HFFc6 (cell line): ENCODE measurements around the gene FCHO1. TPM values are rescaled to one million over a fixed set of nuclear protein-coding genes. Genes with fewer than 3 reads are reported as not detected.

ENCODE experiments used
- DNase-seq: peaks from one replicate; pipeline ENCODE4 v3.0.0-alpha.2; 2018
- H3K27ac Mint-ChIP-seq: 2 replicates; pipeline ENCODE4 v1.8.0; 2020; ENCODE audit warnings: mild to moderate bottlenecking, mixed read lengths
- H3K27me3 Mint-ChIP-seq: 2 replicates; pipeline ENCODE4 v1.8.0; 2021; ENCODE audit warnings: mild to moderate bottlenecking, moderate library complexity, mixed read lengths; ENCODE audit not compliant: insufficient read depth
- H3K36me3 Mint-ChIP-seq: 2 replicates; pipeline ENCODE4 v1.8.0; 2021; ENCODE audit warnings: low read depth, mixed read lengths
- H3K4me1 Mint-ChIP-seq: 2 replicates; pipeline ENCODE4 v1.8.0; 2020; ENCODE audit warnings: low read depth, mixed read lengths
- H3K4me3 Mint-ChIP-seq: 2 replicates; pipeline ENCODE4 v1.8.0; 2020; ENCODE audit warnings: mild to moderate bottlenecking, moderate library complexity, mixed read lengths
- H3K9me3 Mint-ChIP-seq: 2 replicates; pipeline ENCODE4 v1.8.0; 2020; ENCODE audit warnings: mild to moderate bottlenecking, mixed read lengths
- total RNA-seq, 6 experiments: library from RNA; stranded (reverse); fragmentation: NEBNext Ultra II Directional; extraction: Animal tissue kit (Norgen Biotek cat#: 25700); gene quantifications; 2 replicates in 1 of 6; 3 replicates in 5 of 6; pipeline ENCODE4 v1.2.3, GENCODE V29; 2021
- TF ChIP-seq, protein P1 (sequence below): fragments of 200-600 bp; sonication (generic); IDR thresholded peaks from 2 replicates; pipeline ENCODE4 v1.5.0; 2021; ENCODE audit warnings: antibody characterized with exemption, mild to moderate bottlenecking

The FCHO1 gene
- total RNA-seq, 6 experiments from 2014 or later = 0.31 to 1.1 (median 0.40) TPM

DNA sequence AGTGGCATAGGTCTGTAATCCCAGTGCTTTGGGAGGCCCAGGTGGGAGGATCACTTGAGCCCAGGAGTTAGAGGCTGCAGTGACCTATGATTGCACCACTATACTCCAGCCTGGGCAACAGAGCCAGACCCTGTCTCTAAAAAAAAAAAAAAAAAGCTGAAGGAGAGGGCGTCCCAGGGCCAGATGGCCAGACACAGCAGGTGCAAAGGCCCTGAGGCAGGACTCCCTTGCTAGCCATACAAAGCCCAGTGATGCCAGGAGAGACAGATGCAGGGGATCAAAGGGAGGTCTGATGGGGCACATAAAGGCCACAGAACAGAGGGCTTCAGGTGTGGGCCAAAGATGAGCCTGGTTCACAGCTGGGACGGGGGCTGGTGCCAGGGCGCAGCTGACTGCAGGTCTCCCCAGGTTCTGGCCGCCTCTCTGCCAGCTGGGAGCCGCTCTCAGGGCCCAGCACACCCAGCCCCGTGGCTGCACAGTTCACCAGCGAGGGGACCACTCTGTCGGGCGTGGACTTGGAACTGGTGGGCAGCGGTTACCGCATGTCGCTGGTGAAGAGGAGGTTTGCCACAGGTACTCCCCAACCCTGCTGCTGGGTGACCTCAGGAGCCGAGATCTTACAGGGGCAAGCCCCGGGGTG lies 36.1 kb downstream of the FCHO1 start:
- TF ChIP-seq, protein P1, sequence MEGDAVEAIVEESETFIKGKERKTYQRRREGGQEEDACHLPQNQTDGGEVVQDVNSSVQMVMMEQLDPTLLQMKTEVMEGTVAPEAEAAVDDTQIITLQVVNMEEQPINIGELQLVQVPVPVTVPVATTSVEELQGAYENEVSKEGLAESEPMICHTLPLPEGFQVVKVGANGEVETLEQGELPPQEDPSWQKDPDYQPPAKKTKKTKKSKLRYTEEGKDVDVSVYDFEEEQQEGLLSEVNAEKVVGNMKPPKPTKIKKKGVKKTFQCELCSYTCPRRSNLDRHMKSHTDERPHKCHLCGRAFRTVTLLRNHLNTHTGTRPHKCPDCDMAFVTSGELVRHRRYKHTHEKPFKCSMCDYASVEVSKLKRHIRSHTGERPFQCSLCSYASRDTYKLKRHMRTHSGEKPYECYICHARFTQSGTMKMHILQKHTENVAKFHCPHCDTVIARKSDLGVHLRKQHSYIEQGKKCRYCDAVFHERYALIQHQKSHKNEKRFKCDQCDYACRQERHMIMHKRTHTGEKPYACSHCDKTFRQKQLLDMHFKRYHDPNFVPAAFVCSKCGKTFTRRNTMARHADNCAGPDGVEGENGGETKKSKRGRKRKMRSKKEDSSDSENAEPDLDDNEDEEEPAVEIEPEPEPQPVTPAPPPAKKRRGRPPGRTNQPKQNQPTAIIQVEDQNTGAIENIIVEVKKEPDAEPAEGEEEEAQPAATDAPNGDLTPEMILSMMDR = no peak
- peaks cover 7% of the 10 kb centered on the region for H3K4me1 Mint-ChIP-seq
- no peak overlapping the region for H3K27ac Mint-ChIP-seq
- no peak for DNase-seq
- peaks cover 10% of the 10 kb centered on the region for H3K27me3 Mint-ChIP-seq
- no peaks in the 10 kb centered on the region for H3K36me3 Mint-ChIP-seq
- no peaks in the 10 kb centered on the region for H3K9me3 Mint-ChIP-seq
- H3K4me3 Mint-ChIP-seq = no peak overlapping the region

DNA sequence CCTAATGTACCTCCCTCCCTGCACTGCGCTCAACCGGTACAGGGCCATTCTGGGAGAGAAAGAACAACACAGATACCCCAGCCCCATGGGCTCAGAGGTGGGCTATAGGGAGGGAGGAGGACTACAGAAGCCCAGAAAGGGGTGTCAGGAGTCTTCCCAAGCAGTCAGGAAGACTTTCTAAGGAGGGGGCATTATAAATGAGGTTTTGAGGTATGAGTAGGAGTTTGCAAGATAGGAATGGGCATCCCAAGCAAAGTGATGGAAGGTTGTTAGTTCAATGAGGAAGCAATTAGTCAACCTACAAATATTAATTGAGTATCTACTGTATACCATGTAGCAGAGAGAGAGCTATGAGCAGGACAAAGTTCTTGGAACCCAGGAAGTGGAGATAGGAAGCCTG lies 37.4 kb downstream of the FCHO1 start:
- TF ChIP-seq, protein P1 = no peak
- Mint-ChIP-seq H3K4me3 (no peak overlapping the region), H3K27me3 (peaks cover 14% of the 10 kb centered on the region), H3K9me3 (no peaks in the 10 kb centered on the region), H3K36me3 (no peaks in the 10 kb centered on the region), H3K4me1 (peaks cover 7% of the 10 kb centered on the region), H3K27ac (no peak overlapping the region)
- no peak for DNase-seq

DNA sequence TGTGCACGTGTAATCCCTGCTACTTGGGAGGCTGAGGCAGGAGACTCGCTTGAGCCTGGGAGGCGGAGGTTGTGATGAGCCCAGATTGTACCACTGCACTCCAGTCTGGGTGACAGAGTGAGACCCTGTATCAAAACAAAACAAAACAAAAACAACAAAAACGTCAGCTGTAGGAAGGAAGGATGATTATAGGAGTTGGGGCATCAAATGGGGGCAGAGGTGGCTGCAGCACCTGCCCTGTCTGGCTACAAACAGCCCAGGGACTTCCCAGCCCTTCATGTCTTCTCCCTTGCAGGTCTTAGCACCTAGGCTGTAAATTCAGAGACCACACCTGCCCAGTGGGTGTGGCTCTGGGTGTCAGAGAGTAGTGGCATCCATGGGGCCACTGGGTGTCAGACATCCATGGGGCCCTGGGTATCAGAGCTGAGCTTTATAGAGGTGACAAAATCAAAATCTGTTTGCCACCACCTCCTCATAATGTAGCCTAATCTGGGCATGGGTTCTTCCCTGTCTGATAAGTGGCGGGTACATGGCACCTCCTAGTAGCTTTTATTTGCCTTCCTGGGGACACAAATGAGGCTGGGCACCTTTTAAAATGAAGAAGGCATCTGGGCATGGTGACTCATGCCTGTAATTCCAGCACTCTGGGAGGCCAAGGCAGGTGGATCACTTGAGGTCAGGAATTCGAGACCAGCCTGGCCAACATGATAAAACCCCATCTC lies 38.9 kb downstream of the FCHO1 start:
- no peak for DNase-seq
- H3K9me3 Mint-ChIP-seq = no peaks in the 10 kb centered on the region
- no peaks in the 10 kb centered on the region for H3K36me3 Mint-ChIP-seq
- H3K4me1 Mint-ChIP-seq = peaks cover 7% of the 10 kb centered on the region
- peaks cover 25% of the 10 kb centered on the region for H3K27me3 Mint-ChIP-seq
- H3K4me3 Mint-ChIP-seq = no peak overlapping the region
- TF ChIP-seq, protein P1 = no peak
- H3K27ac Mint-ChIP-seq = no peak overlapping the region

DNA sequence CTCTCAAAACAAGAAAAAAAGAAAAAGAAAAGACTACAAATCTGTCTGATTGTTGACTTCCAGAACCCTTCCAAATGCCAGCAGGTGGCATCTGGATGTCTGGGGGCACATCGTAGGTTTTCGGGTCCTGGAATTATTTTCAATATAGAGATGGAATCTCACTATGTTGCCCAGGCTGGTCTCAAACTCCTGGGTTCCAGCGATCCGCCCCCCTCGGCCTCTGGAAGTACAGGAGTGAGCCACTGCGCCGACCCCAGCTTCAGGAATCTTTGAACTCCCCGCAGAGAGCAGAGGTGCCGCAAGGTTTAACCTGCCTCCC lies 43.1 kb downstream of the FCHO1 start:
- Mint-ChIP-seq H3K4me3 (no peak overlapping the region), H3K9me3 (no peaks in the 10 kb centered on the region), H3K4me1 (peaks cover 19% of the 10 kb centered on the region), H3K27ac (no peak overlapping the region), H3K36me3 (no peaks in the 10 kb centered on the region), H3K27me3 (peaks cover 29% of the 10 kb centered on the region)
- DNase-seq = no peak
- TF ChIP-seq, protein P1 = no peak

DNA sequence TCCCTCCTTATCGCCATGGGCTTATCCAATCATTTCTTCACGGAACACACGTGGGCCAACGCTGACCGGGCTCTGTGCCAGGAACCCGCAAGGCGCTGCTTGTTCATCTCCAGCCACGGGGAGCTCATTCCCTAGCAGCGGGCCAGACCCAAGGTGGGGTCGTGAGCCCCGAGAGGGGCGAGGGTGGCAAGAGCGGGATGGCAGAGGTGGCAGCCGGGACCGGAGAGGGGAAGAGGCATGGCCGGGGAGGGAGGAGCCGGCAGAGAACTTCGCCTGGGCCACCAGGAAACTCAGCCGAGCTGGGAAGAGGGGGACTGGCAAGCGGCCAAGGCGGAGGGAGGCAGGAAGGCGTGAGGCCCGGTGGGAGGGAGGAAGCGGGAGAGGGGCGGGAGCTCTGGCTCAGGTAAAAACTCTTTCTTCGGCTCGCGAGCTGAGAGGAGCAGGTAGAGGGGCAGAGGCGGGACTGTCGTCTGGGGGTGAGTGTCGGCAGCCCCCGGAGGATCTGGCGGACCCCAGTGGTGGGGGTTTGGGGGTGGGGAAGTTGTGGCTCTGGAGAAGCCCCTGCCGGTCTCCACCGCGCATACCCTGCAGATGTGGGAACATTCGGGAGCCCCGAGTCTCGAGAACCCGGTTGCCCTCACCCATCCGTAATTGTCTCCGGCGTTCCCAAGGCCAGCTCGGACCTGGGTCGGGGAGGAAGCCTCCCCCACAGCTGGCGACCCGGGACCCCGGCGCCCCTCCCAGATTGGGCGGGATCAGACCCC lies 43.6 kb downstream of the FCHO1 start, which contains the start of gene B3GNT3:
Gene B3GNT3, plus strand, starts transcription at position 408 of the 764 bp plus-strand sequence. CDS start 12,670 bp downstream, outside the sequence.
- TF ChIP-seq, protein P1 = no peak
- no peaks in the 10 kb centered on the region for H3K9me3 Mint-ChIP-seq
- peaks cover 28% of the 10 kb centered on the region for H3K27me3 Mint-ChIP-seq
- no peak within 1 kb of the TSS for H3K27ac Mint-ChIP-seq
- H3K4me1 Mint-ChIP-seq = peaks cover 19% of the 10 kb centered on the region
- no peak for DNase-seq
- H3K36me3 Mint-ChIP-seq = no peaks in the 10 kb centered on the region
- no peak within 1 kb of the TSS for H3K4me3 Mint-ChIP-seq
